Neuronal stem cell (in vitro differentiated cells): ENCODE data around the gene CERS3.

Source experiments
- DNase-seq: peaks from one replicate; pipeline ENCODE4 v3.0.0-alpha.2; 2013; ENCODE audit warnings: low spot score
- H2AFZ ChIP-seq: one replicate; pipeline ENCODE4 v1.6.1; 2013; ENCODE audit warnings: mild to moderate bottlenecking, low read length, inconsistent platforms
- H2AK5ac ChIP-seq: 2 replicates; pipeline ENCODE4 v1.6.1; 2013; ENCODE audit warnings: low read depth, mild to moderate bottlenecking, inconsistent platforms, low read length, moderate library complexity, mixed read lengths
- H2BK120ac ChIP-seq: 2 replicates; pipeline ENCODE4 v1.6.1; 2013; ENCODE audit warnings: low read depth, mild to moderate bottlenecking, inconsistent platforms, low read length, moderate library complexity, mixed read lengths
- H2BK12ac ChIP-seq: one replicate; pipeline ENCODE4 v1.6.1; 2013; ENCODE audit warnings: low read length, inconsistent platforms
- H2BK15ac ChIP-seq: 2 replicates; pipeline ENCODE4 v1.6.1; 2013; ENCODE audit warnings: mild to moderate bottlenecking, low read length, inconsistent platforms, mixed read lengths
- H2BK5ac ChIP-seq: one replicate; pipeline ENCODE4 v1.6.1; 2013; ENCODE audit warnings: inconsistent platforms, mild to moderate bottlenecking, low read length, moderate library complexity
- H3K14ac ChIP-seq: one replicate; pipeline ENCODE4 v1.6.1; 2013; ENCODE audit warnings: low read length, inconsistent platforms
- H3K18ac ChIP-seq: 2 replicates; pipeline ENCODE4 v1.6.1; 2013; ENCODE audit warnings: low read length, inconsistent platforms
- H3K23ac ChIP-seq: 2 replicates; pipeline ENCODE4 v1.6.1; 2013; ENCODE audit warnings: low read depth, mild to moderate bottlenecking, mixed read lengths, low read length, inconsistent platforms; ENCODE audit not compliant: poor library complexity
- H3K27ac ChIP-seq: replicated peaks from 3 replicates; pipeline ENCODE4 v1.5.1; 2013; ENCODE audit warnings: low read length, inconsistent platforms
- H3K27me3 ChIP-seq, 3 experiments: 2 replicates each; pipeline ENCODE4 v1.6.1; 2013; ENCODE audit warnings: low read length in 3 of 3, mild to moderate bottlenecking in 2 of 3, inconsistent platforms in 1 of 3, low read depth in 1 of 3, mixed read lengths in 1 of 3, moderate library complexity in 1 of 3; ENCODE audit not compliant: control insufficient read depth in 3 of 3, insufficient read depth in 3 of 3
- H3K36me3 ChIP-seq, 2 donors: replicated peaks in 1 of 2; 2 replicates each; pipeline ENCODE4 v1.6.1; 2013; ENCODE audit warnings: low read length in 2 of 2; ENCODE audit not compliant: control insufficient read depth in 2 of 2, insufficient read depth in 2 of 2
- H3K4ac ChIP-seq: 2 replicates; pipeline ENCODE4 v1.6.1; 2013; ENCODE audit warnings: inconsistent platforms, mild to moderate bottlenecking, low read length, moderate library complexity
- H3K4me1 ChIP-seq, 2 donors: 1 replicate in 1 of 2; 2 replicates in 1 of 2; pipeline ENCODE4 v1.6.1; 2013; ENCODE audit warnings: low read length in 2 of 2, low read depth in 1 of 2; ENCODE audit not compliant: control insufficient read depth in 2 of 2, insufficient read depth in 1 of 2
- H3K4me2 ChIP-seq: one replicate; pipeline ENCODE4 v1.6.1; 2013; ENCODE audit warnings: mild to moderate bottlenecking, low read length, inconsistent platforms; ENCODE audit not compliant: insufficient read depth, poor library complexity, severe bottlenecking
- H3K4me3 ChIP-seq, 2 donors: 2 replicates each; pipeline ENCODE4 v1.5.1; 2013; ENCODE audit warnings: low read length in 2 of 2, mild to moderate bottlenecking in 2 of 2, inconsistent platforms in 1 of 2, moderate library complexity in 1 of 2
- H3K79me1 ChIP-seq: one replicate; pipeline ENCODE4 v1.6.1; 2013; ENCODE audit warnings: low read depth, mild to moderate bottlenecking, inconsistent platforms, low read length, moderate library complexity
- H3K9ac ChIP-seq: one replicate; pipeline ENCODE4 v1.6.1; 2013; ENCODE audit warnings: mild to moderate bottlenecking, low read depth, low read length, inconsistent platforms; ENCODE audit not compliant: poor library complexity
- H3K9me3 ChIP-seq, 2 donors: replicated peaks in 1 of 2; 2 replicates each; pipeline versions ENCODE3 to v1.6.1; 2013; ENCODE audit warnings: low read length in 2 of 2, mild to moderate bottlenecking in 2 of 2, inconsistent platforms in 1 of 2, low read depth in 1 of 2, mixed read lengths in 1 of 2, moderate library complexity in 1 of 2; ENCODE audit not compliant: control insufficient read depth in 2 of 2, insufficient read depth in 1 of 2
- H4K8ac ChIP-seq: one replicate; pipeline ENCODE4 v1.6.1; 2013; ENCODE audit warnings: low read depth, mild to moderate bottlenecking, inconsistent platforms, low read length, moderate library complexity
- H4K91ac ChIP-seq: one replicate; pipeline ENCODE4 v1.6.1; 2013; ENCODE audit warnings: low read length, low read depth, mild to moderate bottlenecking, inconsistent platforms; ENCODE audit not compliant: poor library complexity
- WGBS, 2 donors: extraction: QIAGEN DNeasy Blood & Tissue Kit; methylation state at CpG; one replicate each; pipeline ENCODE4 v1.1.7; 2013; ENCODE audit warnings: missing lambda C conversion rate in 2 of 2, mixed read lengths in 1 of 2; ENCODE audit not compliant: insufficient read length in 2 of 2, insufficient replicate concordance in 1 of 2; ENCODE audit errors: extremely low coverage in 2 of 2; 5-methylcytosine and 5-hydroxymethylcytosine counted together

Gene CERS3

DNA sequence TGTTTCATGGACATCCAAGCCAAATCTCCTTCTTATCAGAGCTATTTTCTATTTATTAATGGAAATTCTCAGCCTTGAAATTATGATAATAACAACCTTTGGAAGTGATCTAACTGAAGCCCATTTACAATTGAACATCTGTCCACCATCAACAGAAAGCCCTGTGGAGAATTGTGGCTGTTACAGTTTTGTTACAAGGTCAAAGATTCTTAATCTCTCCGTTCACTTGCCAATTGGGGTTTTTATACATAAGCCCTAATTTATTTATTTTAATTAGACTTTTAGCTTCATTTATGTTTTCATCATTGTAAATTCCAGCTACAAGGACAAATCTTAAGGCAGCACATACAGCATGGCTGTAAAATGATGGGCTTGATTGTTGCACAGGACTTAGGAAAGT lies 3.3 kb downstream of the CERS3 start:
- Histone ChIP-seq H3K4me2 (no peak overlapping the region), H3K9ac (no peak overlapping the region), H3K9me3 (peaks cover 0 to 1% of the 10 kb centered on the region in 2 donors), H3K27me3 (no peaks in the 10 kb centered on the region), H3K27ac (no peak overlapping the region), H3K4ac (no peak overlapping the region), H3K23ac (no peak overlapping the region), H2BK120ac (no peak overlapping the region), H4K8ac (no peak overlapping the region), H3K14ac (no peak overlapping the region), H2BK15ac (no peak overlapping the region), H2BK5ac (no peak overlapping the region), H2AFZ (no peak overlapping the region), H3K79me1 (no peaks in the 10 kb centered on the region), H3K4me3 (no peak overlapping the region), H3K18ac (no peak overlapping the region), H2BK12ac (no peak overlapping the region), H3K4me1 (no peaks in the 10 kb centered on the region), H4K91ac (no peak overlapping the region), H2AK5ac (no peak overlapping the region), H3K36me3 (no peaks in the 10 kb centered on the region)
- no peak for DNase-seq
- no CpG with 5 or more reads among the region's 1 CpG for WGBS, 2 donors

- no CpG with 5 or more reads among the region's 2 CpGs for WGBS, 2 donors
- no peaks in the 10 kb centered on the region for H3K27me3 ChIP-seq
- H3K4me3 ChIP-seq, result no peak overlapping the region
- H3K79me1 ChIP-seq, result no peaks in the 10 kb centered on the region
- H2BK12ac ChIP-seq, result no peak overlapping the region
- H2AFZ ChIP-seq, result no peak overlapping the region
- DNase-seq, result no peak
- H3K18ac ChIP-seq, result no peak overlapping the region
- no peak overlapping the region for H3K4me2 ChIP-seq
- no peak overlapping the region for H4K8ac ChIP-seq
- H3K27ac ChIP-seq, result no peak overlapping the region
- H3K9me3 ChIP-seq, result peaks cover 0 to 4% of the 10 kb centered on the region in 2 donors
- no peaks in the 10 kb centered on the region for H3K36me3 ChIP-seq
- H4K91ac ChIP-seq, result no peak overlapping the region
- H3K9ac ChIP-seq, result no peak overlapping the region
- no peak overlapping the region for H2BK15ac ChIP-seq
- H2AK5ac ChIP-seq, result no peak overlapping the region
- no peak overlapping the region for H2BK5ac ChIP-seq
- no peaks in the 10 kb centered on the region for H3K4me1 ChIP-seq
- H3K4ac ChIP-seq, result no peak overlapping the region
- no peak overlapping the region for H2BK120ac ChIP-seq
- no peak overlapping the region for H3K23ac ChIP-seq
- H3K14ac ChIP-seq, result no peak overlapping the region
These were observed 4.4 kb downstream of the CERS3 start for GRCh38 chr15:100524326-100524725.

DNA sequence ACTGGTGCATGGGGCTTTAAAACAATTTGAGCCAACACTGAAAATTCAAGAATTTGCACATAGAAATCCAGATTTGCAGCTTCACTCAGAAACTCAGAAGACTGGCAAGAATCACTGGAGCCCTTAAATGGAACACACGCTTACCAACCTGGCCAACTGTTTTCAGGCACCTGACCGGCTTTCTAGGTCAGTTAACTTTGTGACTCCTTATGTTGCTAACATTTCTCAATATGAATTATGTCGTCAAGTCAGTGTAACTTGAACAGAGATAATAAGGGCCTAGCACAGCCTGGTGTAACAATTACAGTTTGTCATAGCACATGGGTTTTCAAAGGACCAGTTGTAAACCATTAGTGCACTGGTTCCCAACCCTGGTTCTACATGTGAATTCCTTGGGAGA lies 6.8 kb downstream of the CERS3 start:
- H3K9me3 ChIP-seq, result peaks cover 0 to 4% of the 10 kb centered on the region in 2 donors
- WGBS, 2 donors, result no CpG with 5 or more reads among the region's 3 CpGs

DNA sequence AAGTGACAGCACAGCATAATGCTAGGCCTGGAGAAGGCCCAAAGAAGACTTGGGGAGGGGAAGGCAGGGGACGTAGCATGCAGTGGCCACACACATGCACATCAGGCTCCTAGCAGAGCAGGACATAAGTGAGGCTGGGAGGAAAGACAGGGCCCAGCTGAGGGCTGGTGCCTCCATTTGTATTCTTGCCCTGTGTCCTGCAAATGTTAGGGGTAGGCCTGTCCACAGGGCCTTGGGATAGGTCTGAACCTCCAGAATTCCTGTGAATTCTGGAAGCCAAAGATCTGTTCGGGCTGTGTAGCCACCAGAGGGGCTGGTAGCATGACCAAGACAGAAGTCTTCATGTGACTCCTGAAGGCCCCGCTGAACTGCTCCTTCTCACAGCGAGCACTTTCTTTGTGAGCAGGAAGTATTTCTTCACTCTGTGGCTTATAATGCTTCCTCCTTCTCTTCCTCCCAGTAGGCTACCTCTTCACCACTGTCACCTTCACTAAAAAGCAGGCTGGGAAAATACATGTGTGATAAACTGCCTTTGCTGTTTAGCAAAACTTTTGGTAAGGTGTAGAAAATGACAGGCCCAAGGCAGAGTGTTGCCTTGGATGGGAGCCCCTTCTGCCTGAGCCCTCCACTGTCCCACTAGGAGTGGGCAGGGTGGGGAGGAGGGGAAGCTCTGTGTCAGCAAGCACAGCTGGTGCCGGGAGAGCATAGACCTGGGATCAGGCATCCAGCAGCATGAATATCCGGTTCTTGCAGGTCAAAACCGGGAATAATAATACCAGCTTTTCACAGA lies 8.4 kb downstream of the CERS3 start:
- no peaks in the 10 kb centered on the region for H3K79me1 ChIP-seq
- peaks cover 0 to 2% of the 10 kb centered on the region in 2 donors for H3K9me3 ChIP-seq
- no CpG with 5 or more reads among the region's 7 CpGs for WGBS, 2 donors
- peaks cover 0 to 7% (median 0%) of the 10 kb centered on the region in 3 experiments for H3K27me3 ChIP-seq
- H3K4me2 ChIP-seq, result no peak overlapping the region
- no peak overlapping the region for H3K9ac ChIP-seq
- no peak overlapping the region for H3K4ac ChIP-seq
- no peak overlapping the region for H2BK120ac ChIP-seq
- no peak overlapping the region for H3K27ac ChIP-seq
- no peak overlapping the region for H4K8ac ChIP-seq
- H3K23ac ChIP-seq, result no peak overlapping the region
- no peak overlapping the region for H3K4me3 ChIP-seq
- H3K14ac ChIP-seq, result no peak overlapping the region
- no peaks in the 10 kb centered on the region for H3K4me1 ChIP-seq
- no peak overlapping the region for H2AK5ac ChIP-seq
- H4K91ac ChIP-seq, result no peak overlapping the region
- no peak overlapping the region for H2BK5ac ChIP-seq
- H2BK15ac ChIP-seq, result no peak overlapping the region
- H3K36me3 ChIP-seq, result no peaks in the 10 kb centered on the region
- H3K18ac ChIP-seq, result no peak overlapping the region
- H2AFZ ChIP-seq, result no peak overlapping the region
- no peak overlapping the region for H2BK12ac ChIP-seq
- DNase-seq, result no peak

More for the DNA sequence above, 6.8 kb downstream of the CERS3 start:
- H3K4ac ChIP-seq, result no peak overlapping the region
- H3K27me3 ChIP-seq, result no peaks in the 10 kb centered on the region
- no peak overlapping the region for H2BK120ac ChIP-seq
- no peaks in the 10 kb centered on the region for H3K79me1 ChIP-seq
- H3K23ac ChIP-seq, result no peak overlapping the region
- no peak overlapping the region for H3K18ac ChIP-seq
- no peak overlapping the region for H2AFZ ChIP-seq
- H2BK5ac ChIP-seq, result no peak overlapping the region
- H3K36me3 ChIP-seq, result no peaks in the 10 kb centered on the region
- no peak overlapping the region for H2AK5ac ChIP-seq
- no peak overlapping the region for H3K9ac ChIP-seq
- no peak for DNase-seq
- no peak overlapping the region for H4K8ac ChIP-seq
- no peak overlapping the region for H2BK15ac ChIP-seq
- H4K91ac ChIP-seq, result no peak overlapping the region
- H3K27ac ChIP-seq, result no peak overlapping the region
- no peak overlapping the region for H3K14ac ChIP-seq
- H2BK12ac ChIP-seq, result no peak overlapping the region
- H3K4me3 ChIP-seq, result no peak overlapping the region
- H3K4me1 ChIP-seq, result no peaks in the 10 kb centered on the region
- H3K4me2 ChIP-seq, result no peak overlapping the region
